BJ (cell line): ENCODE measurements around the gene ASGR2. TPM values are rescaled to one million over a fixed set of nuclear protein-coding genes. Genes with fewer than 3 reads are reported as not detected.

Source experiments
- CTCF ChIA-PET: fragments of 350-600 bp; formaldehyde crosslinking; extraction: SDS; loops from one replicate; lab custom pipeline; 2021; ENCODE audit warnings: antibody characterized with exemption, inconsistent platforms; lab: Yijun Ruan, JAX
- POLR2A ChIA-PET: fragments of 300-600 bp; sonication (Branson Sonifier 250); formaldehyde crosslinking; extraction: SDS; loops from one replicate; lab custom pipeline; 2021; ENCODE audit warnings: antibody characterized with exemption; lab: Charles Lee
- DNase-seq: peaks from one replicate; pipeline ENCODE4 v3.0.0-alpha.2; 2011; ENCODE audit warnings: low read depth
- H3K27me3 ChIP-seq: 2 replicates; pipeline ENCODE4 v1.6.0; 2011; ENCODE audit warnings: low read length; ENCODE audit not compliant: control insufficient read depth, insufficient read depth
- H3K36me3 ChIP-seq: 2 replicates; pipeline ENCODE4 v1.5.1; 2011; ENCODE audit warnings: low read length; ENCODE audit not compliant: control insufficient read depth, insufficient read depth
- H3K4me3 ChIP-seq: 2 replicates; pipeline ENCODE4 v1.5.1; 2011; ENCODE audit warnings: low read depth, mild to moderate bottlenecking, control low read depth, low read length
- CTCF ChIP-seq: IDR thresholded peaks from 2 replicates; pipeline ENCODE4 v1.5.1; 2011; ENCODE audit warnings: low read depth, mild to moderate bottlenecking, control low read depth, inconsistent platforms, low read length, moderate library complexity; ENCODE audit not compliant: insufficient read depth
- polyA plus RNA-seq: library from polyadenylated mRNA; depleted of rRNA; stranded (reverse); fragments of >200 nt; gene quantifications from 2 replicates; pipeline ENCODE4 v1.2.3, GENCODE V29; 2011

Gene ASGR2
- polyA plus RNA-seq, 1 experiment = not detected

GRCh38 chr17:7077911-7078546, 36.6 kb downstream of the ASGR2 start:
- H3K36me3 ChIP-seq = no peaks in the 10 kb centered on the region
- ChIA-PET CTCF (interaction anchor here (1.1 to 1.6 kb wide), 2 partner anchors 32 to 59 kb away, joined by 5 to 8 read pairs; no protein-coding TSS in a partner anchor), POLR2A (no interaction called here)
- H3K4me3 ChIP-seq = no peak overlapping the region
- no peak for DNase-seq
- TF ChIP-seq CTCF = no peak
- H3K27me3 ChIP-seq = no peaks in the 10 kb centered on the region

- TF ChIP-seq CTCF = no peak
- ChIA-PET CTCF (interaction anchor here (1.1 kb wide), 1 partner anchor 89 kb away, joined by 3 read pairs; no protein-coding TSS in a partner anchor), POLR2A (no interaction called here)
- Histone ChIP-seq H3K36me3 (no peaks in the 10 kb centered on the region), H3K27me3 (0 out of 2 replicates have a peak, but pooled peaks cover 4% of the 10 kb centered on the region), H3K4me3 (no peak overlapping the region)
- no peak for DNase-seq
These were observed 39.7 kb downstream of the ASGR2 start for GRCh38 chr17:7074931-7075330.

GRCh38 chr17:7072406-7072805, 42.2 kb downstream of the ASGR2 start:
- H3K27me3 ChIP-seq = 0 out of 2 replicates have a peak, but pooled peaks cover 4% of the 10 kb centered on the region
- CTCF ChIA-PET = interaction anchor here (0.7 kb wide), 1 partner anchor 584 kb away, joined by 3 read pairs; no protein-coding TSS in a partner anchor
- H3K4me3 ChIP-seq = no peak overlapping the region
- no peak for DNase-seq
- no peak for TF ChIP-seq CTCF
- POLR2A ChIA-PET = no interaction called here
- no peaks in the 10 kb centered on the region for H3K36me3 ChIP-seq

GRCh38 chr17:7070712-7071111, 43.9 kb downstream of the ASGR2 start:
- CTCF ChIA-PET = no interaction called here
- Histone ChIP-seq H3K36me3 (no peaks in the 10 kb centered on the region), H3K4me3 (no peak overlapping the region), H3K27me3 (peaks cover 4% of the 10 kb centered on the region; the same call in 1 of the 2 replicates)
- POLR2A ChIA-PET = no interaction called here
- TF ChIP-seq CTCF = no peak
- DNase-seq = no peak

GRCh38 chr17:7068268-7068667, 46.4 kb downstream of the ASGR2 start:
- POLR2A ChIA-PET = no interaction called here

More at GRCh38 chr17:7068268-7068667, 46.4 kb downstream of the ASGR2 start:
- no peak for TF ChIP-seq CTCF
- no peak for DNase-seq
- no peaks in the 10 kb centered on the region for H3K36me3 ChIP-seq
- no peak overlapping the region for H3K4me3 ChIP-seq
- CTCF ChIA-PET = no interaction called here
- peaks cover 9% of the 10 kb centered on the region; the same call in 1 of the 2 replicates for H3K27me3 ChIP-seq
